HS-27A (cell line): ENCODE measurements around the gene ASAP3.

ENCODE experiments used
- DNase-seq: peaks from one replicate; pipeline ENCODE4 v3.0.0-alpha.2; 2012; ENCODE audit warnings: low read depth, missing footprints

ASAP3 gene

GRCh38 chr1:23449306-23449705 lies 34.7 kb downstream of the ASAP3 start:
- DNase-seq: no peak

GRCh38 chr1:23448846-23449245 lies 35.1 kb downstream of the ASAP3 start:
- DNase-seq: no peak

DNA sequence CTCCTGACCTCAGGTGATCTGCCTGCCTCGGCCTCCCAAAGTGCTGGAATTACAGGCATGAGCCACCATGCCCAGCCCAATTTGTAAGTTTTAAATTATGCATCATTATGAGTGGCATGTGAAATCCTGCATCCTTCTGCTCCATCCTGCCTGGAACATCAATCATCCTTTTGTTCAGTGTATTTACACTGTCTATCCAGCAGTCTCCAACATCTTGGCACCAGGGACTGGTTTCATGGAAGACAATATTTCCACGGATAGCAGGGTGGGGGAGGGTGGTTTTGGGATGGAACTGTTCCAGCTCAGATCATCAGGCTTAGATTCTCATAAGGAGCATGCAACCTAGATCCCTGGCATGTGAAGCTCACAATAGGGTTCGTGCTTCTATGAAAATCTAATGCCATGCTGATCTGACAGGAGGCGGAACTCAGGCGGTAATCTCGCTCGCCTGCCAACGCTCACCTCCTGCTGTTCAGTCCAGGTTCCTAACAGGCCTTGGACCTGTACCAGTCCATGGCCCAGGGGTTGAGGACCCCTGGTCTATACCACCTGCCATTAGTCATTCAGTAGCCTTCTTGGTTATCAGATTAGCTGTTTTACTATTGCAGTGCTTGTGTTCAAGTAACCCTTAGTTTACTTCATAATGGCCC lies 37.2 kb downstream of the ASAP3 start:
- no peak for DNase-seq

- no peak for DNase-seq
Measured at GRCh38 chr1:23444596-23445390, 39.2 kb downstream of the ASAP3 start.

- no peak for DNase-seq
Measured at GRCh38 chr1:23444104-23444533, 39.9 kb downstream of the ASAP3 start.

DNA sequence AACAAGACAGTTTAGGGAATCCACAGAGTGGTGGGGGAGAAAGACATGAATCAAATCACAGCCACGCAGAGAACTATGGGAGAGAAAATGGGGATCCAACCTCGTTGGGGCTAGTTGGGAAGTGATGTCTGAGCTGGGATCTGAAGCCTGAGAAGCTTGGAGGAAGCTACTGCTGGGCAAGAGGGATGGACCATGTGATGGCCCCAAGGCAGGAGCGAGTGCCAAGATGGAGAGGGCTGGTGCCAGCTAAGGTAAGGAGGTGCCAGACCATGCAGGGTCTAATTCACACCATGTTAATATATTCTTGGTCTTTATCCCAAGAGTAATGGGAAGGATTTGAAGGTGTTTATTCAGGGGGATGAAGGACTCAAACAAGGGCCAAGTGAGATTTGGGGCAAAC lies 41.2 kb downstream of the ASAP3 start:
- no peak for DNase-seq

DNA sequence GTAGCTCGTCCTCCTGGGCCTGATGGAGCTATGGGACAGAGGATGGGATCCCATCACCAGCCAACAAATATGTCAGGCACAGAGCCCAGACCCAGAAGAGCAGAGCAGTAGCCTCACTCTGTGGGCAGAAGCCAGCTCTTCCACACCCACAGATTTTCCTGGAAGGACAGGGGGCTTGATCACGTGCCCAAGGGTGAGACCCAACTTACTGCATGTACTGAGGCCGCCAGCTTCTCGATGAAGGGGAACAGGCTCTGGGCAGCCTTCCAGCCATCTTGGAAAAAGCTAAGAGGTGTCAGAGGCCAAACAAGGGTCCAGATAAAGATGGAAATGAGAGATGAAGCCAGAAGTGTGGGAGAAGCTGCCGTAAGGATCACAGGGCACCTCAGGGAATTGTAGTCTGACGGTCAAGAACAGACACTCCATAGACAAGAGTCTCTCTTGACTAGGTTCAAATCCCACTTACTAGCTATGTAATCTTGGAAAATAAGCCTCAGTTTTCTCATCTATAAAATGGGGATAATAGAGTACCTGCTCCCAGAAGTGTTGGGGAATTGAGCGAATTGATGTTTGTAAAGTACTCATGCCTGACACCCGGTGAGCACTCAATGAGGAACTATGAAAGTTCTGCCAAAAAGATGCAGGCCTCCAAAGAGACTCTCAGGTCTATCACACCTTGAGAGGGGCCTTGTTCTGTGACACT lies 42.4 kb downstream of the ASAP3 start:
- no peak for DNase-seq

- DNase-seq: no peak
Measured at GRCh38 chr1:23438545-23438944, 45.4 kb downstream of the ASAP3 start.

DNA sequence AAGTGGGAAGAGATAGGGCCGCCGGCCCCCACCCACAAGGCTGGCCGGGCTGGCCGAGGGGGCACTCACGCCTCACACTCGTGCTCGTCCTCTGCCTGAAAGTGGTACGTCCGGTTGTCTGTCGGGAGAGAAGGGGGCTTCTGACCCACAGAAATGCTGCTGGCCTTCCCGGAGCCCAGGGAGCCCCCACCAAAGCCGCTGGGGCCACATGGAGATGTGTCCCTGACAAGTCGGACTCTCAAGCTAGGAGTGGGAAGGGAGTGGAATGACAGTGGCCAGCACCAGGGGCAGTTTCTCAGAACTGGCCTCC lies 46.7 kb downstream of the ASAP3 start:
- no peak for DNase-seq

DNA sequence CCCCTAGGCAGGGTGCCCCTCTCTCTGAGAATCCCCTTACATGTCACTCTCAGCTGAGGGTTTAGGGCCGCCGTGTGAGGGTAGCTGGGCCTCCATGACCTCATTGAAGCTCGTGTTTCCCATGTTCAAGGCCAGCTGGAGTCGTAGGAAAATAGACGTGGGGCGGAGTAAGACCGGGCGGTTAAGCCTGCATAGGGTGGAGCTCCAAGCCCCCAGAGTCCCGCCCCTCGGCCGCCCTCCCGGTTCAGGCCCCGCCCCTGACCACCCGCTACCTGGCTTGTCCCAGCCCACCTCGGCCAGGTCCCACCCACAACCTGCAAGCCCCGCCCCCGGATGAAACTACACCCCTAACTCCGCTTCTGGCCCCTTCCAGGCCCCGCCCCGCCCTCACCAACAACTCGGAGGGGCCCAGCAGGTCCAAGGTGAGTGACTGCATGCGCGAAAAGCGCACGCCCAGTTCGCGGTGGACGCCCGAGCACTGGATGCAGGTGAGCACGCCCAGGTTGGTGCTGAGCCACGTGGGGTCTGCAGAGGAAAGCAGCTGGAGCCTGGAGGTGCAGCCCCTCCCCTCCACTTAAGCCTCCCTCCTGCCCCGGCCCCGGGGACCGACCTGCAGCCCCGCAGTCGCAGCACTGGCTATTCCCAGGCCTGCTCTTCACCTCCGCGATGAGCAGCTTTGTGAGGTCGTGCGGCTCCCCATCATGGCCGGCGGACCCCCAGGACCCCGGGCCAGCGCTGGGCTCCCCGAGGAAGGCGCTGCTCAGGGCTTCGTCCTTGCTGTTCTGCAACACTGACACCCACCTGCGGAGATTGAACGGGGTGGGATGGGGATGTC lies 47.2 kb downstream of the ASAP3 start:
- DNase-seq: no peak

GRCh38 chr1:23434260-23434775 lies 49.7 kb downstream of the ASAP3 start:
- no peak for DNase-seq

- DNase-seq: no peak
Measured at GRCh38 chr1:23433122-23433521, 50.9 kb downstream of the ASAP3 start.

GRCh38 chr1:23431431-23431830 lies 52.5 kb downstream of the ASAP3 start:
- DNase-seq: no peak

DNA sequence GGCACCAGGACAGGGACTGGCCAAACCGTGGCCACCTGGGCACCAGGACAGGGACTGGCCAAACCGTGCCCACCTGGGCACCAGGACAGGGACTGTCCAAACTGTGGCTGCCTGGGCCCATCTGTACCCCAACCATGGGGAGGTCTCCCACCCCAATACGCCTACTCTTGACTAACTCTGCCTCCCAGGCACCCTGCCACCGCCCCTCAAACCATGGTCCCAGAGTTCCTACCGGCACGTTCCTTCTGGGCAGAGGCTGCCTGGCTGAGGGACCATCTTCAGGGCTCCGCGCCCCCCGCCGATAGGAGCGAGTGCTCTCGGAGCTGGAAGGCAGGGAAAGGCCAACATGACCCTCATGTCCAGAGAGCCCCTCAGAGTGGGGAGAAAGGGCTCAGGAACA lies 53.2 kb downstream of the ASAP3 start:
- no peak for DNase-seq

GRCh38 chr1:23428136-23428905 lies 55.7 kb downstream of the ASAP3 start:
- no peak for DNase-seq

DNA sequence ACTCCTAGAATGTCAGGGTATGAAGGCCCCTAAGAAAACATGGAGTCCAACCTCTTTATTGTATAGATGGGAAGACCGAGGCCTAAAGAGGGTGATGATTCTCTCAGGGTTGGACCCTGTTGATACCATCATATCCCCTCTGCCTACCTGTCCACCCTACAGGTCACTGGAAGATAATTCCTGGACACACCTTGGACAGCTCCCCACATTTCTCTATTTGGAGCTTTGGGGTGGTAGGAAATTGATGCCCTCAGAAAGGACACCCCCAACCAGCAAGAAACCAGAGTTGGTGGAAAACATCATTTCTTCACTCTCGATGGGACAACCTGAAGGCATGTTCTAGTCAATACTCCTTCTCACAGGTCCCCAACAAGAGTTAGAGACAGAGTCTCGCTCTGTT lies 56.4 kb downstream of the ASAP3 start:
- DNase-seq: no peak

DNA sequence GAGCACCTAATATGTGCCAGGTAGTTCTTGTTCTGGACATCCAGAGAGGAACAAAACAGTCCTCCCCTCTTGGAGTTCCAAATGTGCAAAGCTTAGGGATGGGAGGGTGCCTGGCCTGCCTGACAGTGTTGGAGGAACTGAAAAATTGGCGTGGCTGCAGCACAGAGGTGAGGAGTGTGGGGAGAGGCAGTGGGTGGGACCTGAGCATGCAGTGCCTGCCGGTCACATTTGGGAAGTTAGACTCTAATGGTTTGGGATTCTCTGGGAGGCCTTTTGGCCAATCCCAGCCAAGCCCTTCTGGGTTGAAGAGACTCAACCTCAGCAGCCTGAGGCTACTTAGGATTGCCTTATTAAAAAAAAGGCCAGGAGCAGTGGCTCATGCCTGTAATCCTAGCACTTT lies 57.2 kb downstream of the ASAP3 start:
- DNase-seq: no peak

DNA sequence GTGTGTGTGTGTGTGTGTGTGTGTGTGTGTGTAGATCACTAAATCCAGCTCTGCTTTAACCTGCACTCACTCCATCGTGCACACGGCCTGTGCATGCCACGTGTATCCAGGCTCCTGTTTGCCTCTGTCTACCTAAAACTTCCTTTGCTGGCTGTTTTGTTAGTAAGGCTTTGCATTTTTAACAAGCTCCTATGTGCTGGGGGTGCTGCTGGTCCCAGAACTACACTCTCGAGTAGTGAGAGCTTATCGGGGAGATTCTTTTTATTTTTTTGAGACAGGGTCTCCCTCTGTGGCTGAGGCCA lies 58.8 kb downstream of the ASAP3 start:
- no peak for DNase-seq

GRCh38 chr1:23424293-23425192 lies 59.4 kb downstream of the ASAP3 start, which contains the start of gene TCEA3:
Gene TCEA3, minus strand, starts transcription at chr1:23424748. Its CDS starts 115 bp downstream, at chr1:23424633.
- no peak for DNase-seq
